Measurements from ENCODE around the gene RPL15. TPM values are rescaled to one million over a fixed set of nuclear protein-coding genes. Genes with fewer than 3 reads are reported as not detected.
"Not testable (repeated sequence)": the region's sequence is repeated elsewhere in the genome, so short reads cannot be mapped to it uniquely, and the experiment has no call there.

The RPL15 gene
- total RNA-seq, 1 donor from 2014 or later: 1,872 TPM

- DNase-seq (ENCODE audit: extremely low spot score, unreplicated experiment): no peak
- Mint-ChIP-seq H3K9me3 (ENCODE audit: unreplicated experiment) (no peaks in the 10 kb centered on the region), H3K4me1 (ENCODE audit: unreplicated experiment) (peaks cover 53% of the 10 kb centered on the region), H3K27me3 (ENCODE audit: unreplicated experiment) (no peaks in the 10 kb centered on the region), H3K27ac (ENCODE audit: unreplicated experiment) (peak overlapping the region; percentile 89), H3K36me3 (ENCODE audit: unreplicated experiment) (peaks cover 40% of the 10 kb centered on the region), H3K4me3 (ENCODE audit: unreplicated experiment) (peak overlapping the region; percentile 93)
- no peak for TF ChIP-seq CTCF (IDR thresholded peaks at IDR 0.05)
Measured at GRCh38 chr3:23915537-23916108, 1.3 kb upstream of the RPL15 start.

GRCh38 chr3:23916152-23916885 lies 613 bp upstream of the RPL15 start:
- no peak for TF ChIP-seq CTCF (IDR thresholded peaks at IDR 0.05)
- Mint-ChIP-seq H3K27ac (ENCODE audit: unreplicated experiment) (peak overlapping the region; percentile 89), H3K36me3 (ENCODE audit: unreplicated experiment) (peaks cover 40% of the 10 kb centered on the region), H3K9me3 (ENCODE audit: unreplicated experiment) (no peaks in the 10 kb centered on the region), H3K4me1 (ENCODE audit: unreplicated experiment) (peaks cover 54% of the 10 kb centered on the region), H3K27me3 (ENCODE audit: unreplicated experiment) (no peaks in the 10 kb centered on the region), H3K4me3 (ENCODE audit: unreplicated experiment) (peak overlapping the region; percentile 93)
- no peak for DNase-seq (ENCODE audit: extremely low spot score, unreplicated experiment)

- Mint-ChIP-seq H3K4me3 (ENCODE audit: unreplicated experiment) (peak overlapping the region; percentile 93), H3K36me3 (ENCODE audit: unreplicated experiment) (peaks cover 38% of the 10 kb centered on the region), H3K4me1 (ENCODE audit: unreplicated experiment) (peaks cover 55% of the 10 kb centered on the region), H3K27ac (ENCODE audit: unreplicated experiment) (peak overlapping the region; percentile 89)
- H3K9me3 Mint-ChIP-seq (ENCODE audit: unreplicated experiment); H3K27me3 Mint-ChIP-seq (ENCODE audit: unreplicated experiment); DNase-seq (ENCODE audit: extremely low spot score, unreplicated experiment): not testable (repeated sequence)
Measured at GRCh38 chr3:23917679-23918303, 859 bp downstream of the RPL15 start.

GRCh38 chr3:23918331-23918730 lies 1.4 kb downstream of the RPL15 start:
- Mint-ChIP-seq H3K4me1 (ENCODE audit: unreplicated experiment) (peaks cover 61% of the 10 kb centered on the region), H3K4me3 (ENCODE audit: unreplicated experiment) (peak overlapping the region; percentile 93), H3K27ac (ENCODE audit: unreplicated experiment) (peak overlapping the region; percentile 89)

GRCh38 chr3:23919628-23920027 lies 2.7 kb downstream of the RPL15 start:
- Mint-ChIP-seq H3K4me3 (ENCODE audit: unreplicated experiment) (no peak overlapping the region), H3K36me3 (ENCODE audit: unreplicated experiment) (peaks cover 35% of the 10 kb centered on the region), H3K27me3 (ENCODE audit: unreplicated experiment) (no peaks in the 10 kb centered on the region), H3K27ac (ENCODE audit: unreplicated experiment) (no peak overlapping the region), H3K4me1 (ENCODE audit: unreplicated experiment) (peaks cover 67% of the 10 kb centered on the region), H3K9me3 (ENCODE audit: unreplicated experiment) (no peaks in the 10 kb centered on the region)
- no peak for TF ChIP-seq CTCF (IDR thresholded peaks at IDR 0.05)
- no peak for DNase-seq (ENCODE audit: extremely low spot score, unreplicated experiment)

More at GRCh38 chr3:23918331-23918730, 1.4 kb downstream of the RPL15 start:
- H3K36me3 Mint-ChIP-seq (ENCODE audit: unreplicated experiment): peaks cover 38% of the 10 kb centered on the region
- not testable (repeated sequence) for H3K27me3 Mint-ChIP-seq (ENCODE audit: unreplicated experiment); DNase-seq (ENCODE audit: extremely low spot score, unreplicated experiment); H3K9me3 Mint-ChIP-seq (ENCODE audit: unreplicated experiment)

GRCh38 chr3:23920151-23920655 lies 3.3 kb downstream of the RPL15 start:
- Mint-ChIP-seq H3K4me3 (ENCODE audit: unreplicated experiment) (no peak overlapping the region), H3K4me1 (ENCODE audit: unreplicated experiment) (peaks cover 64% of the 10 kb centered on the region), H3K9me3 (ENCODE audit: unreplicated experiment) (no peaks in the 10 kb centered on the region), H3K27ac (ENCODE audit: unreplicated experiment) (peak overlapping the region; percentile 36), H3K27me3 (ENCODE audit: unreplicated experiment) (no peaks in the 10 kb centered on the region), H3K36me3 (ENCODE audit: unreplicated experiment) (peaks cover 35% of the 10 kb centered on the region)
- no peak for DNase-seq (ENCODE audit: extremely low spot score, unreplicated experiment)
- TF ChIP-seq CTCF (IDR thresholded peaks at IDR 0.05): no peak
